ENCODE measurements around the gene FCGR1A.
"Not testable (repeated sequence)": the region's sequence is repeated elsewhere in the genome, so short reads cannot be mapped to it uniquely, and the experiment has no call there.

Gene FCGR1A

DNA sequence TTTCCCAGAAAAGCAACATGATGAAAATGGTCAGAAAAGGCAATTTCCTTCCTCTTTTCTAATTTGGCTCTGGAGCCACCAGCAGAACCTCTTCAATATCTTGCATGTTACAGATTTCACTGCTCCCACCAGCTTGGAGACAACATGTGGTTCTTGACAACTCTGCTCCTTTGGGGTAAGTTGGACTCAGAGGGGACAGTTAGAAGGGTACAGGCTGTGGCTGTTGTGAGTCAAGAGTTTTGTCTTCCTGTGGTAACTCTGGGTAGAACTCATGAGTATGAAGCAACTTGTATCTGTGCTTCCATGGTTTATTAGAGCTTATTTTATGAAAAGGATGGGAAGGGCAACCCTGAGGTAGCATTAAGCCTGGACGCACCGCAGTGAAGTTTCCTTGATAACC, at the start of gene FCGR1A:
TSS of gene FCGR1A (plus strand) at position 95 of the 400 bp plus-strand sequence. CDS start at position 145, 50 bp downstream.
- not testable (repeated sequence) for DNase-seq

DNA sequence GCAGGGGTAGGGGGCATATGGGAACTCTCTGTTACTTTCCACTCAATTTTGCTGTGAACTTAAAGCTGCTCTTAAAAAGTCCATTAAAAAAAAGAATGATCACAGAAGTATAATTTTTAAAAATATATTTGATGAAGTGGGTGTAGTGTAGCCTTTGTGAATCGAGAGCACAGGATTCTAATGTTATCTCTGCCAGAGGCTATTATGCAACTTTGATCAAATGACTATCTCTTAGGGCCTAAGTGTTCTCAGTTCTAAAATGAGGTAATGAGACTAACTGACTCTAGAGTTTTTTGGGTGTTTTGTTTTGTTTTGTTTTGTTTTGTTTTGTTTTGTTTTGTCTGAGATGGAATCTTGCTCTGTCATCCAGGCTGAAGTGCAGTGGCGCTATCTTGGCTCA, 49.7 kb upstream of the FCGR1A start:
- DNase-seq = not testable (repeated sequence)

DNA sequence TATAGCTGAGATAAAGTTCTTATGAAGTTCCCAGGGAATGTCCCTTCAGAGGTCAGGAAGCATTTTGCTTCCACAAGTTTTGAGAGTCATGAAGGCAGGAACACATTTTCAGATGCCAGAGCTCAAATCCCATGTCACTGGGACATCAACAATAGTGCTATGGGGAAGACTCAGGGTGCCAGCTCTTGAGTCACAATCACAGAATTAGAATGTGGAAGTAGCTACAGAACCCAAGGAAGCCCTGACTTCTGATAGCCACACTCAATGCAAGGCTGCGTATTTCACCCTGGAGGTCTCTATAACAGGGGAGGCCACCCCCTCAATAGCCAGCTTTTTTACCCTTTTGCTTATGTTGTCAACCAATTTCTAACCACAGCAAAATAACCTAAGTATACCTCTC, 47.8 kb upstream of the FCGR1A start:
- DNase-seq = not testable (repeated sequence)

DNA sequence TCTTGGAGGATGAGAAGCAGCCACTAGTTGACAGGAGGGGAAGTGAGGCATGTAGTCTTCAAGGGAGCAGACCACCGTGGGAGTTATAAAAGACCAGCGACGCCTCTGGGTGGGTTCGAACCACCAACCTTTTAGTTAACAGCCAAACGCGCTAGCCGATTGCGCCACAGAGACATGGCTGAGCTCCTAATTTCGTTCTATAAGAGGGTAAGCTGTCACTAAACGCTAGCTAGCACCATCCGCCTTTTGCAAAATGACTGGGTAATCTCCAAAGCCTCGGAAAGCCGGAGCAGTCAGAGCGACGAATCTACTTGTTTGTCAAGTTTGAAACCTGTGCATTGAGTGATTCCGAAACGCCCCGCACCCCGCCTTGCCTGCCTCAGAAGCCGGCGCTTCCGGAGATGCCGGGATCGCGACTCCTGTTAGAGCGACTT, 42.3 kb upstream of the FCGR1A start:
- peak; percentile 63 for DNase-seq

DNA sequence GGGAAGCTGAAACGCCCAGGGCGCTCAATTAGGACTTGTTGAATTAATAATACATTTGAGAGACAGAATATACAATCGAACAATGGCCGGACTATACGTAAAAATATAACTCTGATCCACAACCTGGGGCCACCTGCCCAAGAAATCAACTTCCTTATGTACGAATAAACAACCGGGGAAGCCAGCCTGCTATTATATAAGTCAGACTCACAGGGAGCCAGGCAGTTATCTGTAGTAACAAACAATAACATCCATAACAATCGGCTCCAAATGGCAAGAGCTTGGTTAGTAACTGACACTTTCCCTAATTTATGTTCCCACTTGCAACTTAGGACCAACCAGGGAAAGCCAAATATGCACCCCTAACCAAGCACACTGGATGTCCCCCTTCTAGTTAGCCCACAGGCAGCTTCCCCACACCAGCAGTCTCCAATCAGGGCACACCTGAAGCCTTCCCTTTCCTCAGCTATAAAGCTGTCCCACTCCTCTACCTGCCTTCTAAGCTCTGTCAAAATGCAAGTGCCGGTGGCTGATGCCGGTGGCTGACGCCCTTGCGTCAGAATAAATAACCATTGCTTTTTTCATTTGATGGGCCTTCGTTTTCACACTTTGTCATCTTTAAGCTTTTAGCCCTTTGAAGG, 41.8 kb upstream of the FCGR1A start:
- not testable (repeated sequence) for DNase-seq

DNA sequence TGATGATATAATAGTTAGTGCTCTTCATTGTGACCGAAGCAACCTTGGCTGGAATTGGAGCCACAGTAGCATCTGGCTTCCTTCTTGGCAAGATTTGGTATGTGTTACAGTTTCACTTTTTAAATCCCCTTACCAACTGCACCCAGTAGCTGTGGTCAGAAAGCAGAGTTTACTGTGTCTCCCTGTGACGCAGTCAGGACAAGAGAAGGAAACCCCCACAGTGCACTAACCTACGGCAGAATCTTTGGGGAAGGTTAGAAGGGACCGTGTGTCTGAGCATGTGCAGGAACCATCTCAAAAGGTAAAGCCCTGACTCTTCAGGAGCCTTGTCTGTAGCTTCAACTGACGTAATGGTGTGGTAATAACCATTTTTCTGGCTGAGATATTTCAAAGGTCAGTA, 40.6 kb upstream of the FCGR1A start:
- not testable (repeated sequence) for DNase-seq

DNA sequence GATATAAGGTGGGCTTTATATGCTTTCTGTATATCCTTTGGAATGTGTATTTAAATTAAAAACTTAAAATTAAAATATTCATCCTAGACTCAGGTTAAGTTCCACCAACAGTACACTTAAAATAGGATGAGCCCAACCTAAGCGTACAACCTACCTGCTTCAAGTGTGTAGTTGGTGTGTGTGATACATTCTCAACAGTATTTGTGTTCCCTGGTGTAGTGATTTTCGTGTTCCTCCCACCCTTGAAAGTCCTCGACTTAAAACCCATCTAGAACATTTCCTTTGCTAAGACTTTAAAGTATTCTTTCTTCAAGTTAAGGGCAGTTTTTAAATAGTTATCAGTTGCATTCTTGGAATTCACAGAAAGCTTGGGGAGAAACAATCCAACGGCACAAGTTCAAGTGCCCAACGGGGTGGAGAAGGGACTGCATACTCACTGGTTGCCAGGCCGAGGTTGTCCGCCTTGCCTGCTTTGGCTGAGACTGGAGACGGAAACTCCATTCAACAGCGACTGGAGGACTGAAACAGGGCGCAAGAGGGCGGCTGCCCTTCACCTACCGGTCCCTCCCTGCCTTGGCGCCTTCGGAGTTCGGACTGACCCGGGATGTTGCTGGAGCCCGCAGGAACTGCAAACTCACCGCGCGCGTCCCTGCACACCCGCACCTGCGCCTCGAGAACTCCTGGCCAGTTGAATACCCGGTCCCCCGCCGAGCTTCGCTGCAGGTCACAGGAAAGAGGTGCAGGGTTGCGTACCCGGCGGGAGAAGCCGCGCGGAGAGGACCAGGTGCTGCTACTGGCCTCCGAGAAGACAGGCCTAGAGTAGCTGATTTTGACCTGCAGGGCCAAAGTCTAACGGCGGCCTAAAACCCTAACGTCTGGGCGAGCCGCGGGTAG, 35.8 kb upstream of the FCGR1A start:
- peak; percentile 17 for DNase-seq

DNA sequence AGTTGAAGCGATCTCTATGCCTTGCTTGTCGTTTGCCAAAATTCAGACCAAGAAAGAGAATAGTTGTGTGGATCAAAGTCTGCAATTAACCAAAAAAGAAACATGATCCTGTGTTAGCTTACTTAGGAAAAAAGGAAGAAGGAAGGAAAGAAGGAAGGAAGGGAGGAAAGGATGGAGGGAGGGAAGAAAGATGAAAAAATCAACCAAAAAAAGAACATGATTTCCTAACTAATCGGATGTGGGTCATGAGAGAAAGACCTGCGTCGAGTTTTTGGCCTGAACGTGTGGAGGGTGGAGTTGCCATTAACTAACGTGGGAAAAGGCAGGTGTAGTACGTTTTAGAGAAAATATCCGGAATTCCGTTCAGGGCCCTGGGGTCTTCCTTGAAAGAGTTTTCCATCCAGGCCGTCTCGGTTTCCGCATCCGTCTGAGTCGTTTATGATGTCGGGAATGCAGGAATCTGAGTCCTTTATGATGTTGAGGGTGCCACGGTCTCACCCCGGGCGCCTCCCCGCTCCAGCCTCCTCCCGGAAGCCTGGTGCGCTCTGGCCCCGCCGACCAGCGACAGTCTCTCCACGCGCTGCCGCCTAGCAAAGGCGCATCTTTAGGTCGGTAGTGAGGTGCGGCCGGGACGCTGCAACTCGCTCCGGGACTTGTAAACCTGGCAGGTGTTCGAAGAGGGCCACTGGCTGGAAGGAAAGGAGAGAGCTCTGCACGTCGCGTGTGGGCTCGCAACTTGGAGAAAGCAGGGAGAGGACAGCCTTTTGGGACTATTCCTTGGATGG, 34.9 kb upstream of the FCGR1A start:
- DNase-seq = peak; percentile 12

DNA sequence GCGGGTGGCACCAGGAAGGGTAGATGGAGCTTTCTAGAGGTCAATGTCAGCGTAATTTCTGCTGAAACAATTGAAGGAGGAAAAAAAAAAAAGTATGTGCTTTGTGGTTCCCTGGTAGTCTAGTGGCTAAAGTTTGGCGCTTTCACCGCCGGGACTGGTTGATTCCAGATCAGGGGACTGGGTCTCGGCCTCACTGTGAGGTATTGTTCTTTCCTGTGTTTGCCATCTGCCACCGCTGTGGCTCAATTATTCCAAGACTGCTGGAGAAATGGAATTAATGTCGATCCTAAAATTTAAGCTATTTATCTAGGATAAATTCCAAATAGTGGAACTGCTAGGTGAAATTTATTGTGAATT, 34.4 kb upstream of the FCGR1A start:
- peak; percentile 50 for DNase-seq

DNA sequence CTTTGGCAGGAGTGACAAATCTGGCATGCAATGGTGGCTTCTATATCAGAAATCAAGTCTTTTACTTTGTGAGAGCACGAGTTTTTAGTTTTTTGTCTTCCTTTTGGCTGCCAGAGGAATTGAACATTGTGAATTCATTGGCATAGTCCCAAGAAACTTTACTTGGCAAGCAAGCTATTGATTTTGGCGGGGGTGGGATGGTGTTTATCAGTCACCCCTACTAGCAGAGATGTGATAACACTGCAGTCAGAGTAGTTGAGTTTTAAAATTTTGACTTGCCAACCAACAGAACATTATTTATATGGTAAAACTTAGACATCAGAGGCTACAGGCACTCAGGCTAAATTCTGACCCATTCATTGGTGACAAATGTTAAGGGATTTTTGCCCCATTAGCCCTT, 31.9 kb upstream of the FCGR1A start:
- DNase-seq = not testable (repeated sequence)

DNA sequence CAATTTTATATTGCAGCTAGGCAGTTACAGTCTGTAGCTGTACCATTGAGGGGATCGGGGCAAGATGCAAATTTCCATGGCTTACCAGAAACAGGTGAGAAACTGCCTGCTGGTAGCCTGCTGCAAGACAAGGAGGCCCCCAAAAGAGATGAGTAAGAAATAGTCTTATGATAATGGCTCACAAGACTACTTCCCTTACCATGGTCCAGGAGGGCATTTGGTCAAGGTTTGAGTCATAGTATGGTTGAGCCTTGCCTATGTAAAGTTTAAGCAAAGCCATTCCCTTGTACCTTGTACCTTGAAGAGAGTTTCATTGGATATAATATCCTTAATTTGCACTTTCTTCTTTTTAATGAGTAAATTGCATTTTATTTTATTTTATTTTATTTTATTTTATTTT, 30.3 kb upstream of the FCGR1A start:
- not testable (repeated sequence) for DNase-seq

DNA sequence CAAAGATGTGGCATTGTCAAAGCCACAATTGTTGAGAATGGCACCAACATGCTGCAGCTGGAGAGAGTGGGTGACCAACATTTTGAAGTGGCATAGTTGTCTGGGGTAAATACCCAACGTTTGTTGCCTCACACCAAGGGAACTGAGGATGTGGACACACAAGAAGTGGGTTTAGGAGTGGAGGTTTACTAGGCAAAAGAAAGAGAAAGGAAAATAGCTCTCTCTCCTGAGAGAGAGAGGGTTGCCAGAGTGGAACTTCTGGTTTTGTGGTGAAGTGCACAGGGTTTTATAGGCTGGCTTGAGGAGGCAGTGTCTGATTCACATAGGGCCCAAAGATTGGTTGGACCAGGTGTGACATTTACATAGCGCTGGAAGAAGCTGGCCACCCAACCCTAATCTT, 29.0 kb upstream of the FCGR1A start:
- DNase-seq = not testable (repeated sequence)

DNA sequence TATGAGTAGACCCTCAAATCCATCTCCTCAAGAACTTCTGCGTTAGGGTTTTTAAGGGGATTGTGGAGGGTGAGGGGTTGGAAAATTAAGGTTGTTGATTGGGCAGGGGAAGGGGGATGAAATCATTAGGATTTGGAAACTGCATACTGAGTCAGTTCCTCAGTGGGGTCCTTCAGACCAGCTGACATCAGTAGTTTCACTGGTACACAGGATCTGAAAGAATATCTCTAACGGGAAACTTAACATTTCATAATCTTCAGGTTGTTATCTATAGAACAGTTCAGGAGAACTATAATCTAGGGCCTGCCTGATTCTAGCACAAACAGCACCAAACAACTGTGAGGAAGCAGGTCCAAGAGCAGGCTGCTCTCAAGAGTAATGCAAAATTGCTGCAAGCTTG, 27.2 kb upstream of the FCGR1A start:
- not testable (repeated sequence) for DNase-seq

DNA sequence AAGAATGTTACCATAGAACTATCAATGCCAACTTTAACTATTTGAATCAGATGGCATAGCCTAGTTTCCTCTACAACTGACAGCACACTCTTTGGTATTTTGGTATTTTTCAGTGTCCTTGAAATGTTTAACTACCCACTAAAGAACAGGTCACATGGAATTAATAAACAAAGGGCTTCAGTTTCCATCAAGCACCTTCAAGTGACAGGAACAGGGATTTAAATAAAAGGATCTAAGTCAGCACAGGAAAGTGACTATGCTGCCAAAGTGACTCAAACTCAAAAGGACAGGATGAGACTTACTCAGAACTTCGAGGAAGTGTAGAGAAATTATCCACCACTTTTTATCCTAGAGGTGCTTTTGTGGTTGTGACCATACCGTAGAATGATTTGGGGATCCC, 20.2 kb upstream of the FCGR1A start:
- not testable (repeated sequence) for DNase-seq

DNA sequence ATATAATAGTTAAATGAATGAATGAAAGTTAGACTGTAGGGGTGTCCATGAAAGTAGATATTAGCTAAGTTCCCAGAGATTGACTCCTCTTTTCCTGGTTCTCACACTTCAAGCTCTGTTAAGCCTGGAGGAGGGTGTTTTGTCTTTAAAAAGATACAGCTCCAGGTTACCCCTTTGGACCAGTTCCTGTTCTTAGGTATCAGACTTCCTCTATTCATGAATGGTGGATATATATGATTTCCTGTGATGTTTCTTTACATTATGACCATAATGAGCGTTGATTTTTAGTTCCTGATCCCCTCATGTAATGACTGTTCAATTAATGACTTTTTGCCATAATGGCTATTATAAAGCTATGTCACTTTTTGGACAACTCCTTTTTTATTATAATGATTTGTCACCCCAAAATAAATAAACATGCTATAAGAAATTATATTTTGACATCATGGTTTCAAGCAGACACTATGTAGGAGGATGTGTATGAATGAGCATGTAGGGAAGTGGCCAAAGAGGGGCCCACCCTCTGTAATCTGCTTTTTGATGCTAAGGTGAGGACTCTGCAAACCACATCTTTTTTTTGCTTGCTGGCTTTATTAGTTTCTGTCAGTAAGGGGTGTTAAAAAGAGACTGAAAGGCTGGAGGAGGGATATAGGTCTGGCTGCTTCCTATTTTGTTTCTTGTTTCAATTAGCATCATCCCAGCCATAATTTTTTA, 18.2 kb upstream of the FCGR1A start:
- not testable (repeated sequence) for DNase-seq

DNA sequence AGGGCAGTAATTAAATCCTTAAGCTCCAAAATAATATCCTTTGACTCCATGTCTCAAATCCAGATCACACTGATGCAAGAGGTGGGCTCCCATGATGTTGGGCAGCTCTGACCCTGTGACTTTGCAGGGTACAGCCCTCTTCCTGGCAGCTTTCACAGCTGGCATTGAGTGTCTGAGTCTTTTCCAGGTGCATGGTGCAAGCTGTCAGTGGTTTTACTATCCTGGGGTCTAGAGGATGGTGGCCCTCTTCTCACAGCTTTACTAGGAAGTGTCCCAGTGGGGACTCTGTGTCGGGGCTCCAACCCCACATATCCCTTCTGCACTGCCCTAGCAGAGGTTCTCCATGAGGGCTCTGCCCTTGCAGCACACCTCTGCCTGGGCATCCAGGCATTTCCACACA, 16.3 kb upstream of the FCGR1A start:
- not testable (repeated sequence) for DNase-seq

DNA sequence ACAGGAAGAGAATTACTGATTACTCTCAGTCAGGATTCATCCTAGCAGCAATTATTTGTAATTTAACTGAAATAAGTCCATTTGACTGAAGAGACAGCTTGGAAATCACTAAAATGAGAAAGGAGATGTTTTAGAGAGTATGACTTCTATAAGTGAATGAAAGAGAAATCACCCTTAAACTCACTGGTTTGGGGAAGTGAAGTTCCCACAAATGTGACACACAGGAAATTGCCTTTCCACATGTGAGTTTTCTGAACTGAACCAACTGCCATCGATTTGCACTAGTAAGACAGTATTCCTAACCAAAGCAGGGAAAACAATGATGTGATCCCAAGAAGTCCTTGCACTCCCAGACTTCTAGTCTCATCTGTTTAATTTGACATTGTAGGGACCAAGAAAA, 13.3 kb upstream of the FCGR1A start:
- not testable (repeated sequence) for DNase-seq

DNA sequence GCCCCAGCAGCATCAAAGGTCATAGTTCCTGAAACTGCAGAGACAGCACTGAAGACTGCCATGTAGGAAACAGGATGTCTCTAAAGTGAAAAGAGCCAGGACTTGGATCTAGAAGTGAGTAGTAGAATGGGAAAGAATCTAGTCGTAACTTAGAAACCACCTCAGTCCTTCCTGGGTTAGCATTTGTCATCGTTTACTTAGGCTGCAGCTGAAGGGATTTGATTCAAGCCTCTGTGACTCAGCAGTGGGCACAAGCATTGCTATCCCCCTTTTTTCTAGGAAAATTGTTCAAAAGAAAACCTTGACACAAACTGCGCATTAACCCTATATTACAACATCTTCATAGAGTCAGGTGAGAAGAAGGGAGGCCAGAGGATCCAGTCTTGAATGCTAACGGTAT, 11.8 kb upstream of the FCGR1A start:
- DNase-seq = not testable (repeated sequence)

DNA sequence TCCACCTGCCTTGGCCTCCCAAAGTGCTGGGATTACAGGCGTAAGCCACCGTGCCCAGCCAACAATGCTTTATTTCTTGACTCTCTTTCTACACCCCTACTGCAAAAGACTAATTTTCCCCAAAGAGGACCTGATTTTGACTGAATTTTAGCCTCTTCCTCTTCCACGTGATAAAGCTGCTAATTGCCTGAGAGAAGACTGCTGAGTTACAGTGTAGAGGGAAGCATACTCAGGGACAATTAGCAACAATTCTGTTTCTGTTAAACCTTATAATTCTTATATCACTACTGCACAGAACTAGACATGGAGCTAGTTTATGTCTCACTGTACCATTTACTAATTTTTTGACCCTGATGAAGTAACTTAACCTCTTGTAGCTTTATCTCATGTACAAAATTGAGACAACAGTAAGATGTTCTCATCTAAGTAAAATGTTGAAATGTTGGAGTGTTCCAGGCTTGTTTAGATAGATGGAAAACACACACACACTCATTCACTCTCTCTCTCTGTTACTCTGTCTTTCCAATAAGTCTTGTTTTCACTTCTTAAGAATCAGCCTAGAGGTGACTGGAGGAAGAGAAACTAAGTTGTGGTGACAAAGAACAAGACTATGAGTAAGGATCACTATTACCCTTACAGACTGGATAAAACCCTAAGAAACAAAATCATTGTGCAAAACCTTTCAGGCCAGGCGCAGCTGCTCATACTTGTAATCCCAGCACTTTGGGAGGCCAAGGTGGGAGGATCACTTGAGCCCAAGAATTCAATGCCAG, 10.7 kb upstream of the FCGR1A start:
- not testable (repeated sequence) for DNase-seq

DNA sequence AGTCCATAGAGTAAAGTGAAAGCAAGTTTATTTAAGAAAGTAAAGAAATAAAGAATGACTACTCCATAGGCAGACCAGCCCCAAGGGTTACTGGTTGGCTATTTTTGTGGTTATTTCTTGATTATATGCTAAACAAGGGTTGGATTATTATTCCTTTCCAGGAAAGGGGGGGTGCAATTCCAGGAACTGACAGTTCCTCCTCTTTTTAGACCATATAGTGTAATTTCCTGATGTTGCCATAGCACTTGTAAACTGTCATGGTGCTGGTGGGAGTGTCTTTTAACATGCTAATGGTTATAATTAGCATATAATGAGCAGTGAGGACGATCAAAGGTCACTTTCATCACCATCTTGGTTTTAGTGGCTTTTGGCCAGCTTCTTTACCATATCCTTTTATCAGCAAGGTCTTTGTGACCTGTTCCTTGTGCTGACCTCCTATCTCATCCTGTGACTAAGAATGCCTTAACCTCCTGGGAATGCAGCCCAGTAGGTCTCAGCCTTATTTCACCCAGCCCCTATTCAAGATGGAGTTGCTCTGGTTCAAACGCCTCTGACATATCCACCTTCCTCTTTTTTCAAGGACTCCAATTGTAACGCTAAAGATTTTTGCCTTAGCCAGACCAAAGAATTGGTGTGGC, 6.9 kb upstream of the FCGR1A start:
- not testable (repeated sequence) for DNase-seq

DNA sequence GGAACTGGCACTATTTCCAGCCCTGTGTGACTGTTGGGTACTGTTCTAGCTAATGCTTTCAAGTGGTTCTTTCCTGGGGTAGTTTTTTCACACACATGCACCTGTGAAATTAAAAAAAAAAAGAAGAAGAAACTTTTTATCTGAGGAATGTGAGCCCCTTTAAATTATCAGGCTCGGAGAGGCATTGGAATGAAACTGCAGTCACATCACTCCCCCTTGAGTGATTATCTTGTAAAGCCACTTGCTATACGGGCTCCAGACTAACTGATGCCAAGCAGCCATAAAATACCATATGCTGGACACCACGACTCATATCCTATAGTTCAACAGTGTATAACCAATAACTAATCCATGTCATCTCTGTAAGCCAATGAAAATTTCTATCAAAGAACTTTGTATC, 5.4 kb upstream of the FCGR1A start:
- DNase-seq = not testable (repeated sequence)
